HepG2 (cell line): ENCODE data around the gene SMARCA5. TPM values are rescaled to one million over a fixed set of nuclear protein-coding genes. Genes with fewer than 3 reads are reported as not detected.

Experiments used
- ATAC-seq: fragments of 200-7000 bp; cut with Tn5 transposase; 3 replicates; pipeline ENCODE4 v1.9.1; 2020; ENCODE audit warnings: mild to moderate bottlenecking, moderate library complexity
- BruUV-seq: library from RNA; stranded (reverse); fragments of 400-500 nt; replicated peaks from 2 replicates; lab custom pipeline; 2021; lab: Mats Ljungman, UMichigan
- CTCF ChIA-PET: fragments of 300-600 bp; formaldehyde crosslinking; extraction: SDS; loops from one replicate; lab custom pipeline; 2021; ENCODE audit warnings: low total read pairs, inconsistent platforms, low intra/inter-chr PET ratio; lab: Yijun Ruan, JAX
- POLR2A ChIA-PET: fragments of 350-600 bp; sonication (Branson Sonifier 250); formaldehyde crosslinking; loops from one replicate; lab custom pipeline; 2020; ENCODE audit warnings: antibody characterized with exemption, inconsistent platforms; lab: Yijun Ruan, JAX
- DNase-seq: peaks from one replicate; pipeline ENCODE4 v3.0.0-alpha.2; 2015; ENCODE audit warnings: low spot score
- FAIRE-seq: peaks from 3 replicates; lab custom pipeline; 2011; peaks lifted over from hg19 to GRCh38; lab: Jason Lieb, UNC
- H2AFZ ChIP-seq: one replicate; pipeline ENCODE4 v1.6.1; 2011; ENCODE audit warnings: low read length, inconsistent platforms
- H3K27ac ChIP-seq: fragments of 300-600 bp; 3 replicates; pipeline ENCODE4 v1.8.0; 2011; ENCODE audit warnings: mixed run types, mild to moderate bottlenecking, mixed read lengths, low read length, inconsistent platforms; ENCODE audit not compliant: insufficient read depth; ENCODE audit errors: extremely low read length
- H3K27me3 ChIP-seq, 2 experiments: fragments of 200-600 bp in 1 of 2; 2 replicates in 1 of 2; 3 replicates in 1 of 2; pipeline versions ENCODE4 v1.6.0 to v1.8.0; 2011; ENCODE audit warnings: low read length in 2 of 2, mild to moderate bottlenecking in 2 of 2, moderate library complexity in 2 of 2, inconsistent platforms in 1 of 2; ENCODE audit not compliant: insufficient read depth in 2 of 2, control insufficient read depth in 1 of 2
- H3K36me3 ChIP-seq, 2 experiments: fragments of 200-600 bp in 1 of 2; replicated peaks in 1 of 2; 2 replicates in 1 of 2; 3 replicates in 1 of 2; pipeline versions ENCODE4 v1.5.1 to v1.8.0; 2011; ENCODE audit warnings: low read length in 2 of 2, inconsistent platforms in 1 of 2; ENCODE audit not compliant: insufficient read depth in 2 of 2, control insufficient read depth in 1 of 2
- H3K4me1 ChIP-seq: 2 replicates; pipeline ENCODE4 v1.5.1; 2012; ENCODE audit warnings: low read length, inconsistent platforms; ENCODE audit not compliant: insufficient read depth
- H3K4me2 ChIP-seq: 2 replicates; pipeline ENCODE4 v1.6.0; 2011; ENCODE audit warnings: low read depth, low read length, inconsistent platforms
- H3K4me3 ChIP-seq, 3 experiments: fragments of 200-600 bp in 1 of 3; sonication (generic), shearing (Covaris generic) in 1 of 3; replicated peaks in 1 of 3; 2 replicates each; pipeline ENCODE4 v1.5.1; 2011 to 2016; ENCODE audit warnings: low read length in 3 of 3, inconsistent platforms in 2 of 3, low read depth in 2 of 3, mild to moderate bottlenecking in 2 of 3, control low read depth in 1 of 3, mixed read lengths in 1 of 3; ENCODE audit not compliant: insufficient read depth in 1 of 3
- H3K79me2 ChIP-seq: one replicate; pipeline ENCODE4 v1.6.1; 2011; ENCODE audit warnings: low read length, inconsistent platforms; ENCODE audit not compliant: insufficient read depth
- H3K9ac ChIP-seq: 2 replicates; pipeline ENCODE4 v1.6.0; 2011; ENCODE audit warnings: mild to moderate bottlenecking, low read depth, low read length, inconsistent platforms; ENCODE audit not compliant: insufficient read depth
- H3K9me3 ChIP-seq: 2 replicates; pipeline ENCODE4 v1.5.1; 2012; ENCODE audit warnings: mild to moderate bottlenecking, low read length
- H4K20me1 ChIP-seq: 2 replicates; pipeline ENCODE4 v1.6.0; 2011; ENCODE audit warnings: inconsistent platforms, mild to moderate bottlenecking, low read length, moderate library complexity; ENCODE audit not compliant: insufficient read depth
- CTCF ChIP-seq: sonication (generic); formaldehyde crosslinking; IDR thresholded peaks from 2 replicates; pipeline ENCODE4 v1.5.0; 2020; ENCODE audit warnings: mild to moderate bottlenecking, missing genetic modification reagents, moderate library complexity
- FOXJ3 ChIP-seq: sonication (generic); formaldehyde crosslinking; IDR thresholded peaks from 2 replicates; pipeline ENCODE4 v1.4.0; 2020; ENCODE audit warnings: missing genetic modification reagents, mild to moderate bottlenecking, borderline replicate concordance
- NFYB ChIP-seq: sonication (generic); formaldehyde crosslinking; IDR thresholded peaks from 2 replicates; pipeline ENCODE4 v1.4.0; 2020; ENCODE audit warnings: missing genetic modification reagents
- POLR2A ChIP-seq, 2 experiments: IDR thresholded peaks; 2 replicates each; pipeline ENCODE4 v1.6.1; 2011; ENCODE audit warnings: low read depth in 2 of 2, low read length in 2 of 2, mild to moderate bottlenecking in 1 of 2, moderate library complexity in 1 of 2; ENCODE audit not compliant: insufficient read depth in 1 of 2
- SALL1 ChIP-seq: sonication (generic); formaldehyde crosslinking; IDR thresholded peaks from 2 replicates; pipeline ENCODE4 v1.8.0; 2022; ENCODE audit warnings: mild to moderate bottlenecking, missing genetic modification reagents
- STAG1 ChIP-seq: sonication (generic); formaldehyde crosslinking; IDR thresholded peaks from 2 replicates; pipeline ENCODE4 v1.4.0; 2020; ENCODE audit warnings: missing genetic modification reagents
- ZBTB7A ChIP-seq: sonication (generic); formaldehyde crosslinking; IDR thresholded peaks from 2 replicates; pipeline ENCODE4 v1.8.0; 2022; ENCODE audit warnings: mild to moderate bottlenecking, missing genetic modification reagents
- ZFP36 ChIP-seq: fragments of 150-350 bp; IDR thresholded peaks from 2 replicates; pipeline ENCODE4 v1.6.1; 2018; ENCODE audit warnings: borderline replicate concordance, low read length, low read depth; ENCODE audit not compliant: partially characterized antibody
- ZFP36L1 ChIP-seq: sonication (generic); formaldehyde crosslinking; IDR thresholded peaks from 2 replicates; pipeline ENCODE4 v1.8.0; 2022; ENCODE audit warnings: mild to moderate bottlenecking, missing genetic modification reagents, moderate library complexity
- ZNF354B ChIP-seq: sonication (generic); formaldehyde crosslinking; IDR thresholded peaks from 2 replicates; pipeline ENCODE4 v1.8.0; 2022; ENCODE audit warnings: mild to moderate bottlenecking, missing genetic modification reagents
- ZNF660 ChIP-seq: sonication (generic); formaldehyde crosslinking; IDR thresholded peaks from 2 replicates; pipeline ENCODE4 v1.5.1; 2020; ENCODE audit warnings: mild to moderate bottlenecking, low read depth, missing genetic modification reagents, borderline replicate concordance
- ZNF724P ChIP-seq: sonication (generic); formaldehyde crosslinking; IDR thresholded peaks from 2 replicates; pipeline ENCODE4 v1.8.0; 2022; ENCODE audit warnings: missing genetic modification reagents, borderline replicate concordance
- WGBS: methylation state at CpG from one replicate; pipeline ENCODE4 v1.1.6; 2017; ENCODE audit warnings: low lambda C conversion rate; 5-methylcytosine and 5-hydroxymethylcytosine counted together
- in situ Hi-C: cut with HindIII; loops from 2 replicates; pipeline ENCODE4 v1.10.0; 2017; ENCODE audit warnings: low pct_unique_long_range_greater_than_20kb; ENCODE audit not compliant: extremely low pct_ligation_motif_present
- intact Hi-C: fragments of 100-400 bp; cut with micrococcal nuclease; formaldehyde crosslinking; loops from one replicate; pipeline ENCODE4 v1.10.0; 2022; ENCODE audit not compliant: unreplicated experiment
- polyA plus RNA-seq, 8 experiments: library from polyadenylated mRNA; depleted of rRNA in 3 of 8; stranded (reverse) in 7 of 8; unstranded in 1 of 8; fragments of >200 nt; fragmentation: Illumina TruSeq in 4 of 8; extraction: Trizol in 4 of 8; gene quantifications; 2 replicates each; pipeline versions ENCODE4 v1.2.1 to v1.2.3, GENCODE V29; 2011 to 2016; ENCODE audit warnings: low read depth in 4 of 8, missing spikeins in 1 of 8, mixed read lengths in 1 of 8; ENCODE audit not compliant: insufficient read depth in 1 of 8
- total RNA-seq, 5 experiments: library from RNA; depleted of rRNA; stranded (reverse); fragments of >200 nt; fragmentation: Illumina TruSeq; extraction: Trizol; gene quantifications; 2 replicates each; pipeline ENCODE4 v1.2.3, GENCODE V29; 2016; ENCODE audit warnings: low read depth in 1 of 5

Gene SMARCA5
- total and polyA plus RNA-seq, 2 of the 13 experiments (the other 11 are each of a cell fraction or from before 2014, with no cell fraction given), result 7.0 to 37.5 TPM

DNA sequence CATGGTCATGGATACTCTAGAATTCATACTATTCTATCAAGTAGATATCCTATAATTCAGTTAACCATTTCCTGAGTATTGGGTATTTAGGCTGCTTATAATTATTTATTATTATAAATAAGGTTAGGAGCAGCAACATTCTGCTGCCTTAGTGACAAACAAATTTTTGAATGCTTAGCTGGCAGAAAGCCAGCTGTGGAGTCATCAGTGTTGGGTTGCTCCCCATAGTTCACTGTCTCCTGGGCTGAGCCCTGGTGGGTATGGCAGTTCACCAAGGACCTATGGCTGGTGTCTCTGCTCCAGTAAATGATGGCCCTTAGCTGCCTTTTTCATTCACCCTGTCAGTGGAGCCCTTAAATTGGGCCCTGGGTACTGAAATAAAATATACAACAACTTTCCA is 61.8 kb downstream of the SMARCA5 start:
- H3K4me3 ChIP-seq, result no peak overlapping the region
- H3K9ac ChIP-seq, result no peak overlapping the region
- no peaks in the 10 kb centered on the region for H3K27me3 ChIP-seq
- no peaks in the 10 kb centered on the region for H3K36me3 ChIP-seq
- H3K4me2 ChIP-seq, result no peak overlapping the region
- H3K4me1 ChIP-seq, result no peaks in the 10 kb centered on the region
- ATAC-seq (no peak), FAIRE-seq (no peak), DNase-seq (no peak)
- no peaks in the 10 kb centered on the region for H3K9me3 ChIP-seq
- no peak overlapping the region for H3K27ac ChIP-seq
- no peak overlapping the region for H2AFZ ChIP-seq
- H3K79me2 ChIP-seq, result no peaks in the 10 kb centered on the region
- no peak for TF ChIP-seq SALL1 (CRISPR knock-in tag)
- no peak for TF ChIP-seq ZNF660 (CRISPR knock-in tag)
- TF ChIP-seq ZNF724P (CRISPR knock-in tag), result no peak
- no peak for TF ChIP-seq ZNF354B (CRISPR knock-in tag)
- no peak for TF ChIP-seq ZFP36L1 (CRISPR knock-in tag)
- TF ChIP-seq ZFP36, result no peak
- ChIA-PET POLR2A (no interaction called here), CTCF (no interaction called here)
- intact Hi-C loops, result no loop called here
- no peaks in the 10 kb centered on the region for H4K20me1 ChIP-seq
- BruUV-seq, result no TSS peak
- in situ Hi-C loops, result no loop called here

DNA sequence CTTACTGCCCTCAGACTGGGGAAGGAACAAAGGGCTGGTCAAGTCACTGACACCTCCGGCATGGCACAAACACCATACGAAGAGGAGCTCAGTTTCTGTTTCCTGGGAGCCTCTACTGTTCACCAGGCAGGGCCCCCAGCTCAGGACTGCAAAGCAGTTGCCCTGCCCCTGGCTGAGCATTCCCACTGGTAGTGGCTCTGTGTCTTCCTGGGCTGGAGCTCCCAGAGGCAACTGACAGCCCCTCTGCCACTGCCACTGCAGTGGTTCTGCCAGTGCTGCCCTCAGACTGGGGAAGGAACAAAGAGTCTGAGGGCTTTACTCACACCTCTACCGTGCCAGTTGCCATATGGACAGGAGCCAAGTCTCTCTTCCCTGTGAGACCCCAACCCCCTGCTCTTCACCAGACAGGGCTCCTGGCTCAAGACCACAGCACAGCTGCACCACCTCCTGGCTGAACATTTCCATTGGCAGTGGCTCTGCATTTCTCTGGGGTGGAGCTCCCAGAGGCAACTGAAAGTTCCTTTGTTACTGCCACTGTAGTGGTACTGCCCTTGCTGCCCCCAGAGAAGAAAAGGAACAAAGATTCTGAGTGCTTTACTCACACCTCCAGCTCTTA is 67.9 kb downstream of the SMARCA5 start:
- no peak overlapping the region for H3K27ac ChIP-seq
- H3K4me3 ChIP-seq, result no peak overlapping the region
- DNase-seq (no peak), ATAC-seq (peak; percentile 77), FAIRE-seq (no peak)
- TF ChIP-seq POLR2A (IDR thresholded peaks at IDR 0.05; ENCODE audit: insufficient read depth in 1 of 2, low read depth in 2 of 2, low read length in 2 of 2) (no peak), ZBTB7A (CRISPR knock-in tag) (no peak), STAG1 (peak; percentile 43), NFYB (CRISPR knock-in tag) (no peak), FOXJ3 (CRISPR knock-in tag) (no peak), CTCF (CRISPR knock-in tag) (peak; percentile 41)
- BruUV-seq, result no TSS peak
- no peak overlapping the region for H3K4me2 ChIP-seq
- H3K4me1 ChIP-seq, result no peaks in the 10 kb centered on the region
- CTCF ChIA-PET, result no interaction called here
- H4K20me1 ChIP-seq, result no peaks in the 10 kb centered on the region
- intact Hi-C loops (no loop called here), in situ Hi-C loops (no loop called here)
- POLR2A ChIA-PET, result no interaction called here
- no peaks in the 10 kb centered on the region for H3K79me2 ChIP-seq
- 25% methylated on average over 1 of the region's 3 CpGs for WGBS
- H3K36me3 ChIP-seq, result no peaks in the 10 kb centered on the region
- no peaks in the 10 kb centered on the region for H3K27me3 ChIP-seq
- H3K9ac ChIP-seq, result no peak overlapping the region
- H2AFZ ChIP-seq, result no peak overlapping the region
- H3K9me3 ChIP-seq, result peaks cover 4% of the 10 kb centered on the region; the same call in 1 of the 2 replicates
